H1 (cell line): ENCODE results near the gene LDB1. TPM values are rescaled to one million over a fixed set of nuclear protein-coding genes. Genes with fewer than 3 reads are reported as not detected.

ENCODE experiments used
- CTCF ChIA-PET: fragments of 300-600 bp; sonication (Branson Sonifier 250); formaldehyde crosslinking; loops from one replicate; lab custom pipeline; 2021; ENCODE audit not compliant: partially characterized antibody; lab: Charles Lee
- POLR2A ChIA-PET: fragments of 300-600 bp; sonication (Branson Sonifier 250); formaldehyde crosslinking; loops from one replicate; lab custom pipeline; 2021; ENCODE audit warnings: inconsistent platforms; ENCODE audit not compliant: partially characterized antibody; lab: Charles Lee
- DNase-seq, 2 experiments: peaks; one replicate each; pipeline versions ENCODE4 v3.0.0 to v3.0.0-alpha.2; 2010 to 2022; ENCODE audit warnings: low spot score in 2 of 2, low read depth in 1 of 2, mixed read lengths in 1 of 2
- FAIRE-seq: peaks from 2 replicates; lab custom pipeline; 2011; peaks lifted over from hg19 to GRCh38; lab: Jason Lieb, UNC
- H2AFZ ChIP-seq: 2 replicates; pipeline ENCODE4 v1.8.1; 2012; ENCODE audit warnings: low read length, inconsistent platforms
- H2AK5ac ChIP-seq: 2 replicates; pipeline ENCODE4 v1.6.1; 2013; ENCODE audit warnings: low read depth, low read length
- H2BK120ac ChIP-seq: replicated peaks from 2 replicates; pipeline ENCODE3; 2013; ENCODE audit warnings: low read depth, low read length, inconsistent platforms
- H2BK12ac ChIP-seq: 2 replicates; pipeline ENCODE4 v1.6.1; 2013; ENCODE audit warnings: low read depth, low read length
- H2BK15ac ChIP-seq: 2 replicates; pipeline ENCODE4 v1.6.1; 2013; ENCODE audit warnings: low read length
- H2BK20ac ChIP-seq: 2 replicates; pipeline ENCODE4 v1.6.1; 2013; ENCODE audit warnings: low read length
- H2BK5ac ChIP-seq: 2 replicates; pipeline ENCODE4 v1.6.1; 2013; ENCODE audit warnings: low read depth, low read length
- H3K14ac ChIP-seq: 2 replicates; pipeline ENCODE4 v1.6.1; 2013; ENCODE audit warnings: inconsistent platforms; ENCODE audit not compliant: insufficient read length
- H3K18ac ChIP-seq: 2 replicates; pipeline ENCODE4 v1.6.1; 2013; ENCODE audit warnings: low read length; ENCODE audit errors: extremely low read depth
- H3K23ac ChIP-seq: 2 replicates; pipeline ENCODE4 v1.6.1; 2013; ENCODE audit warnings: inconsistent platforms; ENCODE audit not compliant: insufficient read length
- H3K23me2 ChIP-seq: 2 replicates; pipeline ENCODE4 v1.6.1; 2013; ENCODE audit warnings: low read depth, low read length
- H3K27ac ChIP-seq: 2 replicates; pipeline ENCODE4 v1.6.1; 2011; ENCODE audit warnings: low read depth, low read length, inconsistent platforms
- H3K27me3 ChIP-seq, 4 experiments: replicated peaks in 1 of 4; 1 replicate in 1 of 4; 2 replicates in 3 of 4; pipeline versions ENCODE4 v1.6.1 to v1.8.1; 2011 to 2013; ENCODE audit warnings: low read length in 3 of 4, mild to moderate bottlenecking in 3 of 4, inconsistent platforms in 2 of 4, mixed read lengths in 2 of 4, moderate library complexity in 1 of 4; ENCODE audit not compliant: control insufficient read depth in 3 of 4, insufficient read depth in 3 of 4; ENCODE audit errors: extremely low read depth in 1 of 4
- H3K36me3 ChIP-seq, 4 experiments: 2 replicates each; pipeline versions ENCODE4 v1.6.1 to v1.8.1; 2011 to 2013; ENCODE audit warnings: mild to moderate bottlenecking in 4 of 4, low read length in 3 of 4, moderate library complexity in 2 of 4, control low read depth in 1 of 4, inconsistent platforms in 1 of 4; ENCODE audit not compliant: insufficient read depth in 4 of 4, control insufficient read depth in 2 of 4
- H3K4ac ChIP-seq: replicated peaks from 2 replicates; pipeline ENCODE3; 2013; ENCODE audit warnings: low read length, low read depth, mixed read lengths, inconsistent platforms; ENCODE audit not compliant: insufficient read length
- H3K4me1 ChIP-seq, 4 experiments: replicated peaks in 1 of 4; 1 replicate in 1 of 4; 2 replicates in 3 of 4; pipeline versions ENCODE4 v1.6.1 to v1.8.1; 2011 to 2013; ENCODE audit warnings: low read length in 3 of 4, inconsistent platforms in 2 of 4, mixed read lengths in 1 of 4; ENCODE audit not compliant: insufficient read depth in 4 of 4, control insufficient read depth in 3 of 4
- H3K4me2 ChIP-seq, 2 experiments: 2 replicates each; pipeline versions ENCODE4 v1.6.1 to v1.8.1; 2011 to 2013; ENCODE audit warnings: low read depth in 2 of 2, low read length in 2 of 2, control low read depth in 1 of 2, inconsistent platforms in 1 of 2, mild to moderate bottlenecking in 1 of 2; ENCODE audit not compliant: insufficient read depth in 1 of 2
- H3K4me3 ChIP-seq, 4 experiments: fragments of 200-600, 300-600 bp in 1 of 4; sonication (generic), shearing (Covaris generic), sonication (Bioruptor Twin) in 1 of 4; 2 replicates each; pipeline versions ENCODE4 v1.5.1 to v1.8.1; 2011 to 2016; ENCODE audit warnings: low read length in 4 of 4, low read depth in 3 of 4, control low read depth in 2 of 4, inconsistent platforms in 2 of 4, mild to moderate bottlenecking in 2 of 4, mixed read lengths in 1 of 4, moderate library complexity in 1 of 4; ENCODE audit not compliant: insufficient read depth in 2 of 4; ENCODE audit errors: extremely low read depth in 1 of 4
- H3K56ac ChIP-seq: replicated peaks from 2 replicates; pipeline ENCODE3; 2013; ENCODE audit warnings: low read depth, mild to moderate bottlenecking, mixed read lengths, low read length, inconsistent platforms; ENCODE audit not compliant: insufficient read length
- H3K79me1 ChIP-seq: 2 replicates; pipeline ENCODE4 v1.6.1; 2013; ENCODE audit warnings: low read depth, low read length, control low read depth
- H3K79me2 ChIP-seq, 2 experiments: 2 replicates each; pipeline versions ENCODE4 v1.6.1 to v1.8.1; 2012 to 2013; ENCODE audit warnings: low read length in 2 of 2, mild to moderate bottlenecking in 2 of 2, inconsistent platforms in 1 of 2; ENCODE audit not compliant: insufficient read depth in 2 of 2, control insufficient read depth in 1 of 2
- H3K9ac ChIP-seq, 4 experiments: replicated peaks in 1 of 4; 1 replicate in 1 of 4; 2 replicates in 3 of 4; pipeline versions ENCODE4 v1.6.1 to v1.8.1; 2011 to 2013; ENCODE audit warnings: low read depth in 3 of 4, low read length in 3 of 4, control low read depth in 2 of 4, mild to moderate bottlenecking in 2 of 4, moderate library complexity in 2 of 4, inconsistent platforms in 1 of 4; ENCODE audit errors: extremely low read depth in 1 of 4
- H3K9me3 ChIP-seq, 2 experiments: 2 replicates each; pipeline versions ENCODE4 v1.6.1 to v1.8.1; 2012 to 2013; ENCODE audit warnings: mild to moderate bottlenecking in 2 of 2, moderate library complexity in 2 of 2, control low read depth in 1 of 2, inconsistent platforms in 1 of 2, low read depth in 1 of 2, low read length in 1 of 2, mixed read lengths in 1 of 2; ENCODE audit not compliant: insufficient read depth in 2 of 2
- H4K20me1 ChIP-seq, 2 experiments: replicated peaks in 1 of 2; 2 replicates each; pipeline versions ENCODE3 to v1.8.1; 2011 to 2013; ENCODE audit warnings: inconsistent platforms in 2 of 2, low read length in 2 of 2, mild to moderate bottlenecking in 1 of 2; ENCODE audit not compliant: insufficient read depth in 2 of 2, control insufficient read depth in 1 of 2
- H4K5ac ChIP-seq: 2 replicates; pipeline ENCODE4 v1.6.1; 2013; ENCODE audit warnings: low read length, low read depth, mixed read lengths, inconsistent platforms; ENCODE audit not compliant: insufficient read length
- H4K8ac ChIP-seq: 2 replicates; pipeline ENCODE4 v1.8.0; 2013; ENCODE audit warnings: mild to moderate bottlenecking, moderate library complexity, low read length, inconsistent platforms; ENCODE audit not compliant: insufficient read depth; ENCODE audit errors: extremely low read depth
- H4K91ac ChIP-seq: replicated peaks from 2 replicates; pipeline ENCODE3; 2013; ENCODE audit warnings: low read length, mixed read lengths, inconsistent platforms; ENCODE audit not compliant: insufficient read length
- ASH2L ChIP-seq: fragments of 200-600, 300-600 bp; sonication (generic); IDR thresholded peaks from one replicate; pipeline ENCODE4 v1.7.1; 2017; ENCODE audit warnings: low read length
- CTBP2 ChIP-seq: IDR thresholded peaks from 2 replicates; pipeline ENCODE4 v1.7.0; 2011; ENCODE audit warnings: borderline replicate concordance, mild to moderate bottlenecking, moderate library complexity, mixed read lengths, low read length; ENCODE audit not compliant: insufficient read depth, insufficient read length
- SAP30 ChIP-seq: fragments of 300-600 bp; sonication (generic); IDR thresholded peaks from 2 replicates; pipeline ENCODE4 v1.7.1; 2012; ENCODE audit warnings: low read length, moderate library complexity, mild to moderate bottlenecking, inconsistent platforms; ENCODE audit not compliant: insufficient read depth, insufficient replicate concordance
- TAF7 ChIP-seq: optimal IDR thresholded peaks from 2 replicates; pipeline ENCODE3; 2011; ENCODE audit warnings: low read depth, mild to moderate bottlenecking, inconsistent platforms, low read length, moderate library complexity, borderline replicate concordance
- WGBS, 2 experiments: shearing (Covaris generic) in 1 of 2; methylation state at CpG; one replicate each; pipeline versions ENCODE4 v1.1.6 to v1.1.7; 2013 to 2015; ENCODE audit warnings: low lambda C conversion rate in 2 of 2, mixed read lengths in 2 of 2, inconsistent platforms in 1 of 2, low coverage in 1 of 2, missing lambda C conversion rate in 1 of 2; ENCODE audit not compliant: insufficient replicate concordance in 2 of 2, insufficient coverage in 1 of 2, insufficient read length in 1 of 2; ENCODE audit errors: extremely low coverage in 1 of 2, missing lambda C conversion rate in 1 of 2; 5-methylcytosine and 5-hydroxymethylcytosine counted together
- long read RNA-seq, 2 experiments: library from RNA in 1 of 2; library from capped mRNA in 1 of 2; stranded (forward); transcript quantifications; one replicate each; pipeline ENCODE4 v2.0.0, GENCODE V29; 2021; ENCODE audit warnings: inconsistent platforms in 1 of 2
- polyA minus RNA-seq, 3 experiments: library from RNA; depleted of rRNA, polyadenylated mRNA; stranded (reverse); fragments of >200 nt; gene quantifications; 1 replicate in 2 of 3; 2 replicates in 1 of 3; pipeline ENCODE4 v1.2.3, GENCODE V29; 2011
- polyA plus RNA-seq, 7 experiments: library from polyadenylated mRNA; depleted of rRNA in 3 of 7; stranded (reverse) in 5 of 7; unstranded in 2 of 7; fragments of >200 nt in 5 of 7; fragments of 200-250 nt in 2 of 7; gene quantifications; 1 replicate in 5 of 7; 2 replicates in 1 of 7; 4 replicates in 1 of 7; pipeline versions ENCODE4 v1.2.1 to v1.2.3, GENCODE V29; 2011 to 2013; ENCODE audit warnings: missing spikeins in 2 of 7, mixed read lengths in 2 of 7
- total RNA-seq: library from RNA; stranded (reverse); fragmentation: NEBNext Ultra II Directional; extraction: Animal tissue kit (Norgen Biotek cat#: 25700); gene quantifications from 2 replicates; pipeline ENCODE4 v1.2.1, GENCODE V29; 2021
- TF ChIP-seq, protein P1 (sequence below): IDR thresholded peaks from 2 replicates; pipeline ENCODE4 v1.6.1; 2011; ENCODE audit warnings: low read depth, mild to moderate bottlenecking, low read length; ENCODE audit not compliant: insufficient read depth

LDB1 gene, protein sequence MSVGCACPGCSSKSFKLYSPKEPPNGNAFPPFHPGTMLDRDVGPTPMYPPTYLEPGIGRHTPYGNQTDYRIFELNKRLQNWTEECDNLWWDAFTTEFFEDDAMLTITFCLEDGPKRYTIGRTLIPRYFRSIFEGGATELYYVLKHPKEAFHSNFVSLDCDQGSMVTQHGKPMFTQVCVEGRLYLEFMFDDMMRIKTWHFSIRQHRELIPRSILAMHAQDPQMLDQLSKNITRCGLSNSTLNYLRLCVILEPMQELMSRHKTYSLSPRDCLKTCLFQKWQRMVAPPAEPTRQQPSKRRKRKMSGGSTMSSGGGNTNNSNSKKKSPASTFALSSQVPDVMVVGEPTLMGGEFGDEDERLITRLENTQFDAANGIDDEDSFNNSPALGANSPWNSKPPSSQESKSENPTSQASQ
- total RNA-seq = 88.4 and 88.8 TPM in 2 replicates
- polyA plus RNA-seq (2011; rRNA removed) = 138 and 170 TPM in 2 replicates
- 134 TPM for polyA plus RNA-seq (2011; cell fraction: cytosol; rRNA removed)
- polyA plus RNA-seq (2011; cell fraction: nucleus; rRNA removed) = 345 TPM
- 91.5 to 105 TPM (median 97.6 TPM) in 4 replicates for polyA plus RNA-seq (2012, experiment 1 of 2)
- 61.4 TPM for polyA plus RNA-seq (2012, experiment 2 of 2)
- 72.4 TPM for polyA plus RNA-seq (2013, experiment 1 of 2)
- polyA plus RNA-seq (2013, experiment 2 of 2) = 63.4 TPM
- 136 and 173 TPM in 2 replicates for polyA minus RNA-seq (2011; rRNA and poly(A)+ RNA removed)
- polyA minus RNA-seq (2011; cell fraction: cytosol; rRNA and poly(A)+ RNA removed) = 72.1 TPM
- 91.2 TPM for polyA minus RNA-seq (2011; cell fraction: nucleus; rRNA and poly(A)+ RNA removed)
- long read RNA-seq, experiment 1, partial matches to known transcripts = 9 of 17 reads
- long read RNA-seq, experiment 1, other reads (novel, unspliced or antisense) = 5 of 17 reads
- long read RNA-seq, experiment 2, partial matches to known transcripts = 0 of 2 reads
- long read RNA-seq, experiment 2, other reads (novel, unspliced or antisense) = 2 of 2 reads

DNA sequence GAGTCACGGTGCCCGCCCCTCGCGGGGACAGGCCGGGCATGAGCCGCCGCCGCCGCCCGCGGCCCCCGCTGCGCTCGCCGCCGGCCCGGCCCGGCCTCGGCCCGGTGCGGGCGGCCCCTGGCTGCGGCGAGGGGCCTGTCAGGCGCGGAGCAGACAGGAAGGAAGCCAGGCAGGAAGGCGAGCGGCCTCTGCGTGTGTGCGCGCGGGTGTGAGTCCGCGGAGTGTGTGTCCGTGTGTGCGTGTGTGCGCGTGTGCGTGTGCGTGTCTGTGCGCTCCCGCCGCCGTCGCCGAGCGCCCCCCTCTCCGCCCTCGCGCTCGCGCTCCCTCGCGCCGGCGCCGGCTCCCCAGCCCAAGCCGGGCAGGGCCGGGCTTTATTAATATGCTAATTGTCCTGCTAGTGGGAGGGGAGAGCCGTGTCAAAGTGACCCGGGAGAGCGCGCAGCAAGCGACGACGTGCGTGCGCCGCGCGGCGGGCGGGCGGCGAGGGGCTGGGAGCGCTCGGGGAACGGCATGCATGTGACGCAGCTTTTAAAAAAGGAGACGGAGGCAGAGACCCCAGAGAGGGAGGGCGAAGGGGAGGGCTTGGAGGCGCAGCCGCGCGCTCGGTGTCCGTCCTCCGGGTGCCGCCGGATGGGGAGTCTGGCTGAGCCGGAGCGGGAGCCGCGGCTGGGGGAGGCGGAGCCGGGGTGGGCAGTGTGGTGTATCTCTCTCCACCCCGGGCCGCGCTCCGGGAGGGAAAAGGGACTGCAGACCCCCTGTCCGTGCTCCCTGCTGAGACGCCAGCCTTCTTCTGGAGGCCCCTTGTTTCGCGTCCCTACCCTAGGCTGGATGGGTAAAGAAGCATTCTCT is at the start of gene LDB1:
TSS of gene LDB1 (minus strand) at position 227 of the 849 bp plus-strand sequence. CDS start 258 bp downstream, outside the sequence.
- H3K9me3 ChIP-seq = no peaks in the 10 kb centered on the region
- H3K27ac ChIP-seq = peak within 1 kb of the TSS; percentile 88
- peaks cover 0 to 3% of the 10 kb centered on the region in 2 experiments for H4K20me1 ChIP-seq
- peak within 1 kb of the TSS; percentile 30 for H2BK120ac ChIP-seq
- peak within 1 kb of the TSS; percentile 68; the same call in 1 of the 2 replicates for H2BK15ac ChIP-seq
- H3K9ac ChIP-seq = peak within 1 kb of the TSS; percentile 73 to 84 (median 76)
- H3K4me3 ChIP-seq = peak within 1 kb of the TSS; percentile 80 to 93 (median 84)
- peak within 1 kb of the TSS; percentile 78 for H2AK5ac ChIP-seq
- peaks cover 21% of the 10 kb centered on the region for H3K23me2 ChIP-seq
- no peaks in the 10 kb centered on the region for H3K36me3 ChIP-seq
- H3K4ac ChIP-seq = peak within 1 kb of the TSS; percentile 44
- H2AFZ ChIP-seq = no peak within 1 kb of the TSS
- H4K8ac ChIP-seq = peak within 1 kb of the TSS; percentile 86
- peaks cover 3% of the 10 kb centered on the region; the same call in 1 of the 2 replicates for H3K79me1 ChIP-seq
- peak within 1 kb of the TSS; percentile 92 for H3K56ac ChIP-seq
- H3K79me2 ChIP-seq = peaks cover 8 to 41% of the 10 kb centered on the region in 2 experiments
- H3K14ac ChIP-seq = no peak within 1 kb of the TSS
- ChIA-PET CTCF (interaction anchor here (2.0 kb wide), 1 partner anchor 18 kb away, joined by 10 read pairs; no protein-coding TSS in a partner anchor), POLR2A (interaction anchor here (0.8 to 4.0 kb wide), 6 partner anchors 11 to 341 kb away, joined by 3 to 37 read pairs (median 6); partner anchors contain the start of genes NOLC1 and PPRC1)
- H3K4me2 ChIP-seq = peak within 1 kb of the TSS; percentile 65 to 94
- no peak for FAIRE-seq
- peak within 1 kb of the TSS; percentile 36; the same call in 1 of the 2 replicates for H2BK20ac ChIP-seq
- H3K18ac ChIP-seq = peak within 1 kb of the TSS; percentile 90
- H2BK5ac ChIP-seq = peak within 1 kb of the TSS; percentile 98
- H3K27me3 ChIP-seq = no peaks in the 10 kb centered on the region
- peak in 1 of 2 experiments; percentile 85 for DNase-seq
- H3K4me1 ChIP-seq = peaks cover 22 to 49% (median 31%) of the 10 kb centered on the region in 4 experiments
- H2BK12ac ChIP-seq = peak within 1 kb of the TSS; percentile 94
- no peak within 1 kb of the TSS for H3K23ac ChIP-seq
- peak within 1 kb of the TSS; percentile 99 for H4K91ac ChIP-seq
- 1% methylated on average over 66 of the region's 104 CpGs; no CpG with 5 or more reads in 1 of the 2 experiments for WGBS, 2 experiments
- H4K5ac ChIP-seq = peak within 1 kb of the TSS; percentile 84
- TF ChIP-seq, protein P1, sequence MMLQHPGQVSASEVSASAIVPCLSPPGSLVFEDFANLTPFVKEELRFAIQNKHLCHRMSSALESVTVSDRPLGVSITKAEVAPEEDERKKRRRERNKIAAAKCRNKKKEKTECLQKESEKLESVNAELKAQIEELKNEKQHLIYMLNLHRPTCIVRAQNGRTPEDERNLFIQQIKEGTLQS = no peak
- TF ChIP-seq ASH2L (peak; percentile 57), CTBP2 (no peak), TAF7 (peak; percentile 62), SAP30 (no peak)
